ENCODE results near the gene CNTNAP5.

CNTNAP5 gene

GRCh38 chr2:124837496-124837895 lies 812.4 kb downstream of the CNTNAP5 start:
- Histone ChIP-seq H3K14ac (ENCODE audit: low read length in 2 of 2) (no peak overlapping the region), H2BK120ac (ENCODE audit: low read depth, low read length) (no peak overlapping the region), H3K27ac (ENCODE audit: low read length, poor library complexity, severe bottlenecking) (no peak overlapping the region), H2BK12ac (ENCODE audit: low read length in 2 of 2) (no peak overlapping the region), H3K79me1 (replicated peaks; ENCODE audit: low read length, poor library complexity, severe bottlenecking) (no peaks in the 10 kb centered on the region), H3K23ac (ENCODE audit: low read length in 2 of 2) (no peak overlapping the region), H2AFZ (ENCODE audit: low read depth, low read length) (no peak overlapping the region), H2BK15ac (ENCODE audit: low read depth, poor library complexity, severe bottlenecking) (no peak overlapping the region), H3K18ac (ENCODE audit: low read depth in 1 of 2, low read length in 2 of 2) (no peak overlapping the region), H3K4me1 (ENCODE audit: control insufficient read depth, insufficient read depth, low read depth, low read length) (no peaks in the 10 kb centered on the region), H2AK5ac (ENCODE audit: low read length, severe bottlenecking) (no peak overlapping the region), H3K36me3 (ENCODE audit: control insufficient read depth in 1 of 2, insufficient read depth in 2 of 2, low read depth in 1 of 2, low read length in 2 of 2) (no peaks in the 10 kb centered on the region), H3K9ac (ENCODE audit: low read length) (no peak overlapping the region), H3K4me3 (ENCODE audit: insufficient read depth in 1 of 2, low read depth in 1 of 2, low read length in 2 of 2) (no peak overlapping the region), H4K8ac (ENCODE audit: low read length) (no peak overlapping the region), H2BK5ac (ENCODE audit: low read depth, low read length, poor library complexity, severe bottlenecking) (no peak overlapping the region), H3K4me2 (ENCODE audit: low read length, poor library complexity, severe bottlenecking) (no peak overlapping the region), H4K91ac (ENCODE audit: low read length) (no peak overlapping the region), H3K27me3 (ENCODE audit: control insufficient read depth in 1 of 2, insufficient read depth in 1 of 2, low read length in 2 of 2) (no peaks in the 10 kb centered on the region), H3K9me3 (ENCODE audit: control insufficient read depth, low read length) (no peaks in the 10 kb centered on the region), H3K4ac (ENCODE audit: low read depth in 1 of 2, low read length in 2 of 2) (no peak overlapping the region)
- WGBS: 40% methylated on average over 1 of the region's 2 CpGs
- peak; percentile 15 for DNase-seq

DNA sequence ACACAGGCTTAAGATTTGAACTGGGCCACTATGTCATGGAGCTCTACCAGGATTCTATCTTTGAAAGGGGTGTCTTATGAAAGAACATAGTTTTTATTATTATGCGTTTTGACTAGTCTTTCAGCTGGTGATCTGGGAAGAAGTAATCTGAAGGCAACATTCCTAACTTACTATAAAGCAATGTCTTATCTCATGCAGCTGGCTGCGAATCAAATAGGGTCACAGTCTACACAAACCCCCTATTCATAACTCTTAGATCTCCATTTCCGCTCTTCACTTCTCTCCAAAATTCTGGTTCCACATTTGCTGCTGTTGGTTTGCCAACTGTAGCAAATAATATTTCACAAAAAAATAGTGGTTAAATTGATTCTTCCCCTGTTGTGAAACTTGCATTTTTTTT lies 813.3 kb downstream of the CNTNAP5 start:
- no peaks in the 10 kb centered on the region for H3K9me3 ChIP-seq (ENCODE audit: control insufficient read depth, low read length)
- 97% methylated on average over 3 of the region's 3 CpGs for WGBS
- H2BK15ac ChIP-seq (ENCODE audit: low read depth, poor library complexity, severe bottlenecking): no peak overlapping the region
- H3K14ac ChIP-seq (ENCODE audit: low read length in 2 of 2): no peak overlapping the region
- no peak overlapping the region for H2BK12ac ChIP-seq (ENCODE audit: low read length in 2 of 2)
- H2BK5ac ChIP-seq (ENCODE audit: low read depth, low read length, poor library complexity, severe bottlenecking): no peak overlapping the region
- no peak overlapping the region for H3K18ac ChIP-seq (ENCODE audit: low read depth in 1 of 2, low read length in 2 of 2)
- no peaks in the 10 kb centered on the region for H3K27me3 ChIP-seq (ENCODE audit: control insufficient read depth in 1 of 2, insufficient read depth in 1 of 2, low read length in 2 of 2)
- no peak overlapping the region for H4K91ac ChIP-seq (ENCODE audit: low read length)
- no peak overlapping the region for H3K23ac ChIP-seq (ENCODE audit: low read length in 2 of 2)
- no peaks in the 10 kb centered on the region for H3K79me1 ChIP-seq (replicated peaks; ENCODE audit: low read length, poor library complexity, severe bottlenecking)
- no peak overlapping the region for H3K27ac ChIP-seq (ENCODE audit: low read length, poor library complexity, severe bottlenecking)
- no peak overlapping the region for H3K4me3 ChIP-seq (ENCODE audit: insufficient read depth in 1 of 2, low read depth in 1 of 2, low read length in 2 of 2)
- no peak overlapping the region for H3K4me2 ChIP-seq (ENCODE audit: low read length, poor library complexity, severe bottlenecking)
- no peak overlapping the region for H4K8ac ChIP-seq (ENCODE audit: low read length)
- H2AFZ ChIP-seq (ENCODE audit: low read depth, low read length): no peak overlapping the region
- no peak overlapping the region for H3K9ac ChIP-seq (ENCODE audit: low read length)
- no peak overlapping the region for H2BK120ac ChIP-seq (ENCODE audit: low read depth, low read length)
- H3K4me1 ChIP-seq (ENCODE audit: control insufficient read depth, insufficient read depth, low read depth, low read length): no peaks in the 10 kb centered on the region
- H3K36me3 ChIP-seq (ENCODE audit: control insufficient read depth in 1 of 2, insufficient read depth in 2 of 2, low read depth in 1 of 2, low read length in 2 of 2): no peaks in the 10 kb centered on the region
- no peak for DNase-seq
- H2AK5ac ChIP-seq (ENCODE audit: low read length, severe bottlenecking): no peak overlapping the region
- H3K4ac ChIP-seq (ENCODE audit: low read depth in 1 of 2, low read length in 2 of 2): no peak overlapping the region

DNA sequence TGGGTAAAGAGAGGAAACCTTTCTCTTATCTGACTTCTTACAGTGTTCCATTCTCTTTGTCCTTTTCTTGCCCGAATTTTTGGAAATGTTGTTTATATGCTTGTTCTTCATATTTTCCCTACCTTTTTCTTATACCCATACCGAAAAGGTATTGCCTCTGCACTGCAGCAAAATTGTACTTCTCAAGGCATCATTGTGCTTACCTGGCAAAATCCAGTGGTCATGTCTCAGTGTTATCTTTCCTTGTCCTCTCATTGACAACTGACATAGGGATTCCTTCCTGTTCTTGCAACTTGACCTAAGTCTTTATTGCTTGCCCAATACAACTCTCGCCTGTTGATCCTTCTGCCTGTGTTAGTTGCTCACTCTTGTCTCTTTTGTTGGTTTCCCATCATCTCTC lies 842.2 kb downstream of the CNTNAP5 start:
- Histone ChIP-seq H3K36me3 (ENCODE audit: control insufficient read depth in 1 of 2, insufficient read depth in 2 of 2, low read depth in 1 of 2, low read length in 2 of 2) (no peaks in the 10 kb centered on the region), H3K27ac (ENCODE audit: low read length, poor library complexity, severe bottlenecking) (no peak overlapping the region), H3K27me3 (ENCODE audit: control insufficient read depth in 1 of 2, insufficient read depth in 1 of 2, low read length in 2 of 2) (no peaks in the 10 kb centered on the region), H2AFZ (ENCODE audit: low read depth, low read length) (no peak overlapping the region), H3K79me1 (replicated peaks; ENCODE audit: low read length, poor library complexity, severe bottlenecking) (no peaks in the 10 kb centered on the region), H4K91ac (ENCODE audit: low read length) (no peak overlapping the region), H2AK5ac (ENCODE audit: low read length, severe bottlenecking) (no peak overlapping the region), H3K9me3 (ENCODE audit: control insufficient read depth, low read length) (no peaks in the 10 kb centered on the region), H3K9ac (ENCODE audit: low read length) (no peak overlapping the region), H3K23ac (ENCODE audit: low read length in 2 of 2) (no peak overlapping the region), H3K4me2 (ENCODE audit: low read length, poor library complexity, severe bottlenecking) (no peak overlapping the region), H2BK15ac (ENCODE audit: low read depth, poor library complexity, severe bottlenecking) (no peak overlapping the region), H3K4me1 (ENCODE audit: control insufficient read depth, insufficient read depth, low read depth, low read length) (no peaks in the 10 kb centered on the region), H3K14ac (ENCODE audit: low read length in 2 of 2) (no peak overlapping the region), H4K8ac (ENCODE audit: low read length) (no peak overlapping the region), H3K4me3 (ENCODE audit: insufficient read depth in 1 of 2, low read depth in 1 of 2, low read length in 2 of 2) (no peak overlapping the region), H3K4ac (ENCODE audit: low read depth in 1 of 2, low read length in 2 of 2) (no peak overlapping the region), H3K18ac (ENCODE audit: low read depth in 1 of 2, low read length in 2 of 2) (no peak overlapping the region), H2BK12ac (ENCODE audit: low read length in 2 of 2) (no peak overlapping the region), H2BK5ac (ENCODE audit: low read depth, low read length, poor library complexity, severe bottlenecking) (no peak overlapping the region), H2BK120ac (ENCODE audit: low read depth, low read length) (no peak overlapping the region)
- DNase-seq: no peak
- WGBS: 84% methylated on average over 3 of the region's 3 CpGs

DNA sequence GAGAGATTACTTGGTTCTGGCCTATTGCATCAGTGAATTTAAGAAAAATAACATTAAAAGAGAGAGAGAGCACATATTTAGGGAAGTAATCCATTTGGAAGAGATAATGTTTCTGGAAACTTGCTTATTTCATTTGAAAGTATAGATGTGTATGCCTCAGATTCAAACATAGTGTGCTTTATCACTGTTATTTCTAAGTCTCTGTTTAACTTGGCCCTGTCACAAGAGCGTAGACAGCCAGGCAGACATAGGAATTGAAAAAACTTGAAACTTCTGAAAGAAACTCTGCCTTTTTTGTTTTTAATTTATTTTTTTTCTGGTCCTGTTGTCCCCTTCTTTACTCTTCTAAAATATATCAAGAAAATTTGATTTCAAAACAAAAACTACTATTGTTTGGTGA lies 849.1 kb downstream of the CNTNAP5 start:
- Histone ChIP-seq H2BK15ac (ENCODE audit: low read depth, poor library complexity, severe bottlenecking) (no peak overlapping the region), H2AK5ac (ENCODE audit: low read length, severe bottlenecking) (no peak overlapping the region), H3K27me3 (ENCODE audit: control insufficient read depth in 1 of 2, insufficient read depth in 1 of 2, low read length in 2 of 2) (no peaks in the 10 kb centered on the region), H3K14ac (ENCODE audit: low read length in 2 of 2) (no peak overlapping the region), H2BK5ac (ENCODE audit: low read depth, low read length, poor library complexity, severe bottlenecking) (no peak overlapping the region), H2BK120ac (ENCODE audit: low read depth, low read length) (no peak overlapping the region), H4K91ac (ENCODE audit: low read length) (no peak overlapping the region), H3K4me3 (ENCODE audit: insufficient read depth in 1 of 2, low read depth in 1 of 2, low read length in 2 of 2) (no peak overlapping the region), H3K27ac (ENCODE audit: low read length, poor library complexity, severe bottlenecking) (no peak overlapping the region), H3K36me3 (ENCODE audit: control insufficient read depth in 1 of 2, insufficient read depth in 2 of 2, low read depth in 1 of 2, low read length in 2 of 2) (no peaks in the 10 kb centered on the region), H2AFZ (ENCODE audit: low read depth, low read length) (no peak overlapping the region), H3K4me1 (ENCODE audit: control insufficient read depth, insufficient read depth, low read depth, low read length) (no peaks in the 10 kb centered on the region), H3K9ac (ENCODE audit: low read length) (no peak overlapping the region), H3K18ac (ENCODE audit: low read depth in 1 of 2, low read length in 2 of 2) (no peak overlapping the region), H2BK12ac (ENCODE audit: low read length in 2 of 2) (no peak overlapping the region), H3K23ac (ENCODE audit: low read length in 2 of 2) (no peak overlapping the region), H3K79me1 (replicated peaks; ENCODE audit: low read length, poor library complexity, severe bottlenecking) (no peaks in the 10 kb centered on the region), H3K4me2 (ENCODE audit: low read length, poor library complexity, severe bottlenecking) (no peak overlapping the region), H3K4ac (ENCODE audit: low read depth in 1 of 2, low read length in 2 of 2) (no peak overlapping the region), H4K8ac (ENCODE audit: low read length) (no peak overlapping the region), H3K9me3 (ENCODE audit: control insufficient read depth, low read length) (no peaks in the 10 kb centered on the region)
- DNase-seq: no peak
- 100% methylated on average over 1 of the region's 1 CpG for WGBS
